Activated CD4-positive, alpha-beta T cell treated with anti-CD3 and anti-CD28 coated beads, Interleukin-2, amount 50 U/mL, for 24 hours (primary cell): ENCODE results near the gene GSTK1.
"Not testable (repeated sequence)": the region's sequence is repeated elsewhere in the genome, so short reads cannot be mapped to it uniquely, and the experiment has no call there.

Experiments used
- DNase-seq, 2 donors: peaks; one replicate each; pipeline ENCODE4 v3.0.0-alpha.2; 2020; ENCODE audit warnings: low read depth in 1 of 2, low spot score in 1 of 2

Gene GSTK1

GRCh38 chr7:143263266-143264195, at the start of gene GSTK1:
Gene GSTK1, plus strand, starts transcription at chr7:143263441. Its CDS starts 73 bp downstream, at chr7:143263514.
- peak; percentile 58 to 78 for DNase-seq

DNA sequence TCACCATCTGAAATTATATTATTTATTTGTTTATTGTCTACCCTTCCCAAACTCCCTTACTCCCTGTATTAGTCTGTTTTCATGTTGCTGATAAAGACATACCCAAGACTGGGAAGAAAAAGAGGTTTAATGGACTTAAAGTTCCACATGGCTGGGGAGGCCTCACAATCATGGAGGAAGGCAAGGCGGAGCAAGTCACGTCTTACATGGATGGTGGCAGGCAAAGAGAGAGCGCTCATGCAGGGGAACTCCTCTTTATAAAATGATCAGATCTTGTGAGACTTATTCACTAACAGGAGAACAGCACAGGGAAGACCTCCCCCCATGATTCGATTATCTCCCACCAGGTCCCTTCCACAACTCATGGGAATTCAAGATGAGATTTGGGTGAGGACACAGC, 49.8 kb upstream of the GSTK1 start:
- DNase-seq = not testable (repeated sequence)

- DNase-seq = peak in 1 of 2 donors; percentile 54
These were observed 48.2 kb upstream of the GSTK1 start for GRCh38 chr7:143214789-143215679.

GRCh38 chr7:143216151-143216550, 47.1 kb upstream of the GSTK1 start:
- DNase-seq = no peak

DNA sequence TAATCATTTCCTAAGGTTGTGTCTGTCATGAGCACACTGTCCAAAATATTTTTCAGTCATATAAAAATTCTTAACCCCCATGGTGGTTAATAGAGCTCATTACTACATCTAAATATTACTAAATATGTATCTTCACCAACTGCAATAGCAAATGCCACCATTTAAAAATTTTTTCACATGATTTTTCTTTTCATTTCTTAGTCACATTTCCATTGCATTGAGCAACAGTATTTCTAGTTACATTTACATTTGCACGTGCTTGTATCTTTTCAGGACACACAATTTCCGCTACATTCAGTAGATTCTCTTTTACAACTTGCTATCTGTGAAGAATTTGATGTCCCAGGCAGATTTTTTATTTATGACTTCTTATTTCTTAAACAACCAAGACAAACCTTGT, 46.6 kb upstream of the GSTK1 start:
- no peak for DNase-seq

GRCh38 chr7:143217806-143218205, 45.4 kb upstream of the GSTK1 start:
- DNase-seq = no peak

DNA sequence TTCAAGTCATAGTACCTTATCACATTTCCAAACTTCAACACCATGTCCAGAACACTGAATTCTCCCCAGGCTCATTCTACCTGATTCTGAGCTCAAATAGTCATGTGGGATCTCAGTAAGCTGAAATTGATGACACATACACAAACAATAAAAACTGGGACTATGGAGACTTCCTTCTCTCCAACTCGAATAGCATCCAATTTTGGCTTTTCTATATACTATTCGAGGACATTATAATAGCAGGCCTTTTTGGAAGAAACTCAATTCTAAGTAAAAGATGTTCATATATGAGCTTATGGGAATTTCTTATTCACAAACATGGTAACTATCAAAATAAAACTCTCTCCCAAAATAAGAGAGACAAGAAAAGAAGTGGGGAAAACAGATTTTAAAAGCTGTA, 42.0 kb upstream of the GSTK1 start:
- DNase-seq = no peak

GRCh38 chr7:143221737-143222136, 41.5 kb upstream of the GSTK1 start, which contains the start of gene TAS2R40:
Gene TAS2R40, plus strand, starts transcription at chr7:143222037. Its CDS starts 42 bp downstream, at chr7:143222079.
- DNase-seq = no peak

DNA sequence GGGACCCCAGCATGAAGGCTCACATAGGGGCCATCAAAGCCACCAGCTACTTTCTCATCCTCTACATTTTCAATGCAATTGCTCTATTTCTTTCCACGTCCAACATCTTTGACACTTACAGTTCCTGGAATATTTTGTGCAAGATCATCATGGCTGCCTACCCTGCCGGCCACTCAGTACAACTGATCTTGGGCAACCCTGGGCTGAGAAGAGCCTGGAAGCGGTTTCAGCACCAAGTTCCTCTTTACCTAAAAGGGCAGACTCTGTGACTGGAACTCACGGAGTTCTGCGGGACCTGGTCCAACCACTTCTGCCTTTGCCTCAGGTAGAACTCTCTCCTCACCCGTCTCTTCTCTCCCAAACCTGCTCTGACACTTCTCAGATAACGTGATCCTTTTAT, 40.5 kb upstream of the GSTK1 start:
- DNase-seq = no peak

DNA sequence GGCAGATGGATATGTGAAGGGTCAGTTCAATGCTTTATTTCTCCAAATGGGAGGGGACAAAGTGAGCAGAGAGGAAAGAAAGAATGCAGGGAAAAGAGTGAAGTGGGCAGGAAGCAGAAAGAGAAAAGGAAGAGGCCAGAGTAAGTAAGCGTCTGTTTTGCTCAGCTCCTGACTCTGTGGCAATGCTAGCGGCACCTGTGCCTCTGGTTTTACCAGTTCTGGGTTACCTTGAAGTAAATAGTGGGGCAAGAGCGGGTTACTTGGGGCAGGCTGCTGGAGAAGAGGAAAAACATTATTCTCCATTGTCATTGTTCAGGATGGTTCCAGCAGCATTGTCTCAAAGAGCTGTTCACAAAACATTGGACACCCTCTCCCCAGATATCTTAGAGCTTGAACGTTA, 39.5 kb upstream of the GSTK1 start:
- no peak for DNase-seq

- no peak for DNase-seq
These were observed 38.2 kb upstream of the GSTK1 start for GRCh38 chr7:143225047-143225446.

DNA sequence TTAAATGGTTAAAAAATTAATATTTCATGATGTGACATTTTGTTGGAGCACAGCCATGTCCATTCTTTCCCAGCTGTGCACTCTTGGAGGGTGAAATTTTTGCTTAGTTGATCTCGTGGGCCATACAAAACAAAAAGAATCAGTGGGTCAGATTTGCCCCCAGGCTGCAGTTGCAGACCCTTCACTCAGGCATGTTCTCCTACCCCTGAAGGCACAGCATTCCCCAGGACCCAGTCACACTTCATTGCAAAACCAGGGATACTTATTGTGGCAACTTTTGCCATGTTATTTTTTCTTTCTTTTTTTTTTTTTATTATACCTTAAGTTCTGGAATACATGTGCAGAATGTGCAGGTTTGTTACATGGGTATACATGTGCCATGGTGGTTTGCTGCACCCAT, 35.4 kb upstream of the GSTK1 start:
- no peak for DNase-seq

DNA sequence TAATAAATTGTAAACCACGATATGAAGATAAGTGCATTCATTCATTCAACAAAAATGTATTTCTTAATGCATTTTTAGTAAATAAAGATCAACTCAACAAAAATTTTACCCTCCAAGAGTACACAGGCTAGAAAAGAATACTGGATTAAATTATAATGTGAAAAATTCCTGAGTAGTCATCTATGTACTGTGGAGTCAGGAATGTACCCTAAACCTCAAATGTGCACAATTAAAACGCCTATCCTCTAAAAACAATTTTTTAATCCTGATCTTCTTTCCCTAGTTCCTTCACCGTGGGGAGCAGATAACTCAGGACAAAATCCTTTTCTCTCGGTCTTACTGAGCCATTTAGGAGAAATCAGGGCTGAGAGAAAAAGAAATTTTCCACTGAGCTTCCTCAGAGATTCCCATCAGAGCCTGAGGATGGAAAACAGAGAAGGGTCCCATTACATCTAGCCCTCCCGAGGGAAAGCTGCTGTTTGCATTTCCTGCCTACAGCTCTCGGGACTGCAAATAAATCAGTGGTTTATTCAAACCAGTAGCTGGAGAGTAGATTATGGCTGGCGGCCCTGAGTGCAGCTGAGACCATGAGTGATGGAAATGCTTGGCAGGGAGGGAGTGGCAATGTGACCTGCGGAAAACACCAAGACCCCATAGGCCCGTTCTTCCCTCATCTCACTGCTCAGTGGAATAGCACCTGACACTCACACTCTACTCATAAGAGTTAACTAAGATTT, 34.0 kb upstream of the GSTK1 start:
- DNase-seq = no peak

DNA sequence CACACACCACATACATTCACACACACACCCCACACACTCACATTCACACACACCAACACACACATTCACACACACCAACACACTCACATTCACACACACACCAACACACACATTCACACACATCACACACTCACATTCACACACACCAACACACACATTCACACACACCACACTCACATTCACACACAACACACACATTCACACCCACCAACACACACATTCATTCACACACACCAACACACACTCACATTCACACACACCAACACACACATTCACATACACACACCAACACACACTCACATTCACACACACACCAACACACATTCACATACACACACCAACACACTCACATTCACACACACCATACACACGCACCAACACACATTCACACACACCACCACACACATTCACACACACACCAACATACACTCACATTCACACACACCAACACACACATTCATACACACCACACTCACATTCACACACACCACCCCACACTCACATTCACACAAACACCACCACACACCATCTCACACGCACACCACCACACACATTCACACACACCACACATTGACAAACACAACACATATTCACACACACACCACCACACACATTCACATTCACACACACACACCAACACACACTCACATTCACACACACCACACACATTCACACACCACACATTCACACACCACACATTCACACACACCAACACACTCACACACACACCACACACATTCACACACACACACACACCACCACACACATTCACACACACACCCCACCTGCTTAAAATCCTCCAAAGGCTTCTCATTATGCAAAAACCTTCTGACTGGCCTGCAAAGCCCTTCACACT, 32.4 kb upstream of the GSTK1 start:
- DNase-seq = no peak

- DNase-seq = no peak
These were observed 29.3 kb upstream of the GSTK1 start for GRCh38 chr7:143233816-143234532.

DNA sequence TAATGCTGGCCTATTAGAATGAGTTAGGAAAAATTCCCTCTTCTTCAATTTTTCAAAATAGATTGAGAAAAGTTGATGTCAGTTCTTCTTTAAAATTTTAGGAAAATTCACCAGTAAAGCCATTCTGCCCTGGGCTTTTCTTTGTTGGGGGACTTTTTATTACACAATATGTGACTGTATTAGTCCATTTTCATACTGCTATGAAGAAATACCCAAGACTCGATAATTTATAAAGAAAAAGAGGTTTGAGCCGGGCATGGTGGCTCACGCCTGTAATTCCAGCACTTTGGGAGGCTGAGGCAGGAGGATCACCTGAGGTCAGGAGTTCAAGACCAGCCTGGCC, 28.7 kb upstream of the GSTK1 start:
- no peak for DNase-seq

DNA sequence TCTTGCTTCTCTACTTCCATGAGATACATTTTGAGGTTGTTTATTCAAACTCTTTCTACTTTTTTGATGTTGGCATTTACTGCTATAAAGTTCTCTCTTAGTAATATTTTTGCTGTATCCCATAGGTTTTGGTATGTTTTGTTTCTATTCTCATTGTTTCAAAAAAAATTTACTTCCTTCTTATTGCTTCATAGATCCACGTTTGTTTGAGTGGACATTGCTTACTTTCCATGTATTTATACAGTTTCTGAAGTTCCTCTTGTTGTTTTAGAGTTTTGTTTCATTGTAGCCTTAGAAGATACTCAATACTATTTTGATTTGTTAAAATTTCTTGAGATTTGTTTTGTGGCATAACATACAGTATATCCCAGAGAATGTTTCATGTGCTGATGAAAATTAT, 27.7 kb upstream of the GSTK1 start:
- no peak for DNase-seq

DNA sequence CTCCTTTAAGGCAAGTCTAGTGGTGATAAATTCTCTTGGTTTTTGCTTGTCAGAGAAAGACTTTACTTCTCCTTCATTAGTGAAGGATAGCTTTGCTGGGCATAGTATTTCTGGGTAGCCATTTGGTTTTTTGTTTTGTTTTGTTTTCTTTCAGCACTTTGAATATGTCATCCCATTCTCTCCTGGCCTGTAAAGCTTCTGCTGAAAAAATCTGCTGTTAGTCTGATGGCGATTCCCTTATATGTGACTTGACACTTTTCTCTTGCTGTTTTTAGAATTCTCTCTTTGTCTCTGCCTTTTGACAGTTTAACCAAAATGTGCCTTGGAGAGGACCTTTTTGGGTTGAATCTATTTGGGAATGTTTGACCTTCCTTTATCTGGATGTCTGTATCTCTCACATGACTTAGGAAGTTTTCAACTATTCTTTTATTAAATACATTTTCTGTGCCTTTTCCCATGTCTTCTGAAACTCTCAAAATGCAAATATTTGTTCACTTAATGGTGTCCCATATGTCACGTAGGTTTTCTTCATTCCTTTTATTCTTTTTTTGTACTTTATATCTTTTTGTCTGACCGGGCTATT, 26.7 kb upstream of the GSTK1 start:
- no peak for DNase-seq

DNA sequence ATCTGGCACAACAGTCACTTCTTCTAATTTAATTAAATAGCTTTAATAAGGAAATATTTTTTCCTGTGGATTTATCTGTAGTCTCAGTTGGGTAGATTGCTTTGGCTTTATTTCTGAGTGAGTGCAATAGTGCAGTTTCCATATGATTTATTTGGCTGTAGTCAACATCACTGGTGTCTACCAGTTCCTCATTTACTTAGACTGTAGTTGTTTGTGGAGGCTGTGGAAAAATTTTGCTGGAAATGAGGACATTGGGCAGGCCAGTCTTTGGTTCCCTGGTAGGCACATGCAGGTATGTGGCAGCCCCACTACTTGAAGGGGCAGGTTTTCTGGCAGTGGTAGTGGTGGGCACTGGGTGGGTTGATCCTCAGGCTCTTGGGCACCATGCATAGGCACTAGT, 25.9 kb upstream of the GSTK1 start:
- no peak for DNase-seq
